ENCODE measurements around the gene LY9. TPM values are rescaled to one million over a fixed set of nuclear protein-coding genes. Genes with fewer than 3 reads are reported as not detected.
"Not testable (repeated sequence)": the region's sequence is repeated elsewhere in the genome, so short reads cannot be mapped to it uniquely, and the experiment has no call there.

The LY9 gene
- total RNA-seq, 1 experiment from 2014 or later, result not detected

- TF ChIP-seq EZH2phosphoT487 (IDR thresholded peaks at IDR 0.05; ENCODE audit: borderline replicate concordance, low read length) (no peak), CTCF (conservative IDR thresholded peaks at IDR 0.05; ENCODE audit: low read depth, low read length) (no peak), EZH2 (IDR thresholded peaks at IDR 0.05; ENCODE audit: low read length, unreplicated experiment) (no peak)
- no peaks in the 10 kb centered on the region for H3K9me3 ChIP-seq (ENCODE audit: low read length)
- no peak overlapping the region for H3K4me2 ChIP-seq (ENCODE audit: low read length)
- no peaks in the 10 kb centered on the region for H3K36me3 ChIP-seq (ENCODE audit: low read depth, low read length)
- ChIA-PET CTCF (no interaction called here), POLR2A (ENCODE audit: unreplicated experiment) (no interaction called here)
- no peak overlapping the region for H3K27ac ChIP-seq (ENCODE audit: low read length)
- no peaks in the 10 kb centered on the region for H3K9me2 ChIP-seq (replicated peaks; ENCODE audit: low read length)
- DNase-seq (peak; percentile 46), ATAC-seq (peak; percentile 40; the same call in 1 of the 2 replicates)
- no peaks in the 10 kb centered on the region for H3F3A ChIP-seq (ENCODE audit: low read length, unreplicated experiment)
- intact Hi-C loops (cut with micrococcal nuclease), result no loop called here
- no peaks in the 10 kb centered on the region for H3K27me3 ChIP-seq (ENCODE audit: low read length)
- no peak overlapping the region for H2AFZ ChIP-seq (ENCODE audit: low read length)
- no peak overlapping the region for H3K4me3 ChIP-seq (ENCODE audit: low read length)
- BruUV-seq (replicated peaks), result no TSS peak
- H3K9ac ChIP-seq (ENCODE audit: low read length), result no peak overlapping the region
- no peaks in the 10 kb centered on the region for H3K4me1 ChIP-seq (ENCODE audit: insufficient read depth, low read length)
- no peaks in the 10 kb centered on the region for H3K79me2 ChIP-seq (ENCODE audit: low read length)
- no peaks in the 10 kb centered on the region for H4K20me1 ChIP-seq (ENCODE audit: low read length)
Observed at GRCh38 chr1:160868141-160868540, 72.2 kb downstream of the LY9 start.

- Histone ChIP-seq H3K9me3 (ENCODE audit: low read length) (no peaks in the 10 kb centered on the region), H3K36me3 (ENCODE audit: low read depth, low read length) (no peaks in the 10 kb centered on the region), H3F3A (ENCODE audit: low read length, unreplicated experiment) (no peaks in the 10 kb centered on the region), H3K4me2 (ENCODE audit: low read length) (no peak overlapping the region), H3K79me2 (ENCODE audit: low read length) (no peaks in the 10 kb centered on the region), H3K4me1 (ENCODE audit: insufficient read depth, low read length) (peaks cover 7% of the 10 kb centered on the region; the same call in 1 of the 2 replicates), H3K27ac (ENCODE audit: low read length) (no peak overlapping the region), H3K9ac (ENCODE audit: low read length) (no peak overlapping the region), H3K9me2 (replicated peaks; ENCODE audit: low read length) (no peaks in the 10 kb centered on the region), H2AFZ (ENCODE audit: low read length) (no peak overlapping the region), H4K20me1 (ENCODE audit: low read length) (no peaks in the 10 kb centered on the region), H3K27me3 (ENCODE audit: low read length) (no peaks in the 10 kb centered on the region), H3K4me3 (ENCODE audit: low read length) (no peak overlapping the region)
- intact Hi-C loops (cut with micrococcal nuclease), result no loop called here
- ChIA-PET CTCF (no interaction called here), POLR2A (ENCODE audit: unreplicated experiment) (no interaction called here)
- DNase-seq (peak; percentile 58), ATAC-seq (peak; percentile 73)
- TF ChIP-seq EZH2 (IDR thresholded peaks at IDR 0.05; ENCODE audit: low read length, unreplicated experiment) (no peak), CTCF (conservative IDR thresholded peaks at IDR 0.05; ENCODE audit: low read depth, low read length) (no peak), EZH2phosphoT487 (IDR thresholded peaks at IDR 0.05; ENCODE audit: borderline replicate concordance, low read length) (no peak)
- no TSS peak for BruUV-seq (replicated peaks)
Observed at GRCh38 chr1:160874935-160875334, 79.0 kb downstream of the LY9 start.

GRCh38 chr1:160875591-160875990 is 79.6 kb downstream of the LY9 start:
- H3K4me1 ChIP-seq (ENCODE audit: insufficient read depth, low read length); H3K9me3 ChIP-seq (ENCODE audit: low read length); BruUV-seq (replicated peaks); ATAC-seq; H3K4me3 ChIP-seq (ENCODE audit: low read length); H3F3A ChIP-seq (ENCODE audit: low read length, unreplicated experiment); H3K4me2 ChIP-seq (ENCODE audit: low read length); H3K36me3 ChIP-seq (ENCODE audit: low read depth, low read length); H3K9me2 ChIP-seq (replicated peaks; ENCODE audit: low read length); H3K27ac ChIP-seq (ENCODE audit: low read length); H3K79me2 ChIP-seq (ENCODE audit: low read length); POLR2A ChIA-PET (ENCODE audit: unreplicated experiment); H4K20me1 ChIP-seq (ENCODE audit: low read length); DNase-seq; CTCF ChIA-PET; intact Hi-C loops (cut with micrococcal nuclease); H3K27me3 ChIP-seq (ENCODE audit: low read length); H2AFZ ChIP-seq (ENCODE audit: low read length); H3K9ac ChIP-seq (ENCODE audit: low read length): not testable (repeated sequence)
